Choroid plexus epithelial cell (primary cell): ENCODE measurements around the gene GCG.

ENCODE experiments used
- DNase-seq: peaks from one replicate; pipeline ENCODE4 v3.0.0-alpha.2; 2010; ENCODE audit warnings: low read depth
- H3K4me3 ChIP-seq: 2 replicates; pipeline ENCODE4 v1.5.1; 2011; ENCODE audit warnings: low read depth, mild to moderate bottlenecking, control low read depth, low read length, moderate library complexity
- CTCF ChIP-seq: conservative IDR thresholded peaks from 2 replicates; pipeline ENCODE4 v1.5.1; 2011; ENCODE audit warnings: low read depth, mild to moderate bottlenecking, control low read depth, inconsistent platforms, low read length, moderate library complexity

GCG gene

GRCh38 chr2:162126527-162126926 is 25.5 kb downstream of the GCG start:
- no peak for DNase-seq
- H3K4me3 ChIP-seq, result no peak overlapping the region
- TF ChIP-seq CTCF, result no peak

GRCh38 chr2:162126111-162126519 is 25.9 kb downstream of the GCG start:
- DNase-seq, result no peak
- no peak for TF ChIP-seq CTCF
- H3K4me3 ChIP-seq, result no peak overlapping the region

- no peak overlapping the region for H3K4me3 ChIP-seq
- DNase-seq, result no peak
- no peak for TF ChIP-seq CTCF
Measured at GRCh38 chr2:162125138-162125537, 26.9 kb downstream of the GCG start.

- H3K4me3 ChIP-seq, result no peak overlapping the region
- DNase-seq, result peak; percentile 81
Measured at GRCh38 chr2:162123806-162124758, 28.0 kb downstream of the GCG start.

GRCh38 chr2:162118166-162119031 is 33.6 kb downstream of the GCG start:
- no peak overlapping the region for H3K4me3 ChIP-seq
- peak; percentile 33 for DNase-seq
- TF ChIP-seq CTCF, result no peak

More at GRCh38 chr2:162123806-162124758, 28.0 kb downstream of the GCG start:
- peak; percentile 55 for TF ChIP-seq CTCF

GRCh38 chr2:162116352-162116751 is 35.7 kb downstream of the GCG start:
- DNase-seq, result no peak
- H3K4me3 ChIP-seq, result no peak overlapping the region
- no peak for TF ChIP-seq CTCF
